ENCODE results near the gene BRINP3.

- TF ChIP-seq CTCF (IDR thresholded peaks at IDR 0.05): no peak
- TF ChIP-seq POLR2A (IDR thresholded peaks at IDR 0.05): no peak
Measured at GRCh38 chr1:190303501-190303900, 174.2 kb downstream of the BRINP3 start.
